ENCODE results near the gene SUGCT.

SUGCT gene

DNA sequence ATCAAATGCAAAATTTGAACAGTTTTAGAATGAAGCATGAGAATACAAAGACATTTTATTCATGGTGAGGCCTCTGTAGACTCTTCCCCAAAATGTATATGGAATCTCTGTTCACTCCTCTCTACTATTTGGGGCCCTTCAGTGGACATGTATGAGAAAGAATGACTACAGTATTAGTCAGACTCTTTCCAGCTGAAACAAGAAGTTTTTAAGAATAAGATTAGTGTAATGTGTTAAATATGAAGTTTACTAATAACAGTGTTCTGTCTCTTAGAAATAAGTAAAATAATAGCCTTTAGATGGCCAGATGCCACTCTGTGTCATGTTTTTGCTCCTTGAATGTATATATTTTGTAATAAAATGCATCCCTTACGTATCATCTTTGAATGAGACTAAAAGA lies 585.6 kb downstream of the SUGCT start:
- no peaks in the 10 kb centered on the region; the same call in 1 of the 2 replicates for H3K4me1 ChIP-seq (ENCODE audit: control insufficient read depth, insufficient read depth, low read length)
- CTCF ChIA-PET: interaction anchor here (1.2 kb wide), 1 partner anchor 25 kb away, joined by 3 read pairs; no protein-coding TSS in a partner anchor
- no peaks in the 10 kb centered on the region for H3K36me3 ChIP-seq (ENCODE audit: control insufficient read depth in 2 of 2, insufficient read depth in 1 of 2, low read length in 2 of 2)
- POLR2A ChIA-PET: no interaction called here
- H3K4me3 ChIP-seq (ENCODE audit: low read depth, low read length): no peak overlapping the region
- TF ChIP-seq GLIS1 (tag by site-specific recombination; IDR thresholded peaks at IDR 0.05) (no peak), ZNF785 (tag by site-specific recombination; IDR thresholded peaks at IDR 0.05) (no peak), ZNF138 (tag by site-specific recombination; IDR thresholded peaks at IDR 0.05; ENCODE audit: borderline replicate concordance) (no peak), SP2 (tag by site-specific recombination; IDR thresholded peaks at IDR 0.05) (no peak), ZNF133 (tag by site-specific recombination; IDR thresholded peaks at IDR 0.05) (no peak), ZBTB7A (tag by site-specific recombination; IDR thresholded peaks at IDR 0.05; ENCODE audit: low read depth) (no peak), SCRT1 (tag by site-specific recombination; IDR thresholded peaks at IDR 0.05; ENCODE audit: borderline replicate concordance) (no peak), WT1 (tag by site-specific recombination; IDR thresholded peaks at IDR 0.05) (no peak), ZNF747 (tag by site-specific recombination; IDR thresholded peaks at IDR 0.05) (no peak), ZNF624 (tag by site-specific recombination; IDR thresholded peaks at IDR 0.05) (no peak), ZSCAN23 (tag by site-specific recombination; IDR thresholded peaks at IDR 0.05) (no peak), EGR2 (tag by site-specific recombination; IDR thresholded peaks at IDR 0.05; ENCODE audit: low read depth) (no peak), YY1 (tag by site-specific recombination; IDR thresholded peaks at IDR 0.05) (no peak)
- TF ChIP-seq, protein P1, sequence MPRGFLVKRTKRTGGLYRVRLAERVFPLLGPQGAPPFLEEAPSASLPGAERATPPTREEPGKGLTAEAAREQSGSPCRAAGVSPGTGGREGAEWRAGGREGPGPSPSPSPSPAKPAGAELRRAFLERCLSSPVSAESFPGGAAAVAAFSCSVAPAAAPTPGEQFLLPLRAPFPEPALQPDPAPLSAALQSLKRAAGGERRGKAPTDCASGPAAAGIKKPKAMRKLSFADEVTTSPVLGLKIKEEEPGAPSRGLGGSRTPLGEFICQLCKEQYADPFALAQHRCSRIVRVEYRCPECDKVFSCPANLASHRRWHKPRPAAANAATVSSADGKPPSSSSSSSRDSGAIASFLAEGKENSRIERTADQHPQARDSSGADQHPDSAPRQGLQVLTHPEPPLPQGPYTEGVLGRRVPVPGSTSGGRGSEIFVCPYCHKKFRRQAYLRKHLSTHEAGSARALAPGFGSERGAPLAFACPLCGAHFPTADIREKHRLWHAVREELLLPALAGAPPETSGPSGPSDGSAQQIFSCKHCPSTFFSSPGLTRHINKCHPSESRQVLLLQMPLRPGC (tag by site-specific recombination; IDR thresholded peaks at IDR 0.05): no peak
- TF ChIP-seq, protein P2, sequence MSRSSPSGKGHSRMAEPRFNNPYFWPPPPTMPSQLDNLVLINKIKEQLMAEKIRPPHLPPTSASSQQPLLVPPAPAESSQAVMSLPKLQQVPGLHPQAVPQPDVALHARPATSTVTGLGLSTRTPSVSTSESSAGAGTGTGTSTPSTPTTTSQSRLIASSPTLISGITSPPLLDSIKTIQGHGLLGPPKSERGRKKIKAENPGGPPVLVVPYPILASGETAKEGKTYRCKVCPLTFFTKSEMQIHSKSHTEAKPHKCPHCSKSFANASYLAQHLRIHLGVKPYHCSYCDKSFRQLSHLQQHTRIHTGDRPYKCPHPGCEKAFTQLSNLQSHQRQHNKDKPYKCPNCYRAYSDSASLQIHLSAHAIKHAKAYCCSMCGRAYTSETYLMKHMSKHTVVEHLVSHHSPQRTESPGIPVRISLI (tag by site-specific recombination; IDR thresholded peaks at IDR 0.05): no peak
- TF ChIP-seq, protein P3, sequence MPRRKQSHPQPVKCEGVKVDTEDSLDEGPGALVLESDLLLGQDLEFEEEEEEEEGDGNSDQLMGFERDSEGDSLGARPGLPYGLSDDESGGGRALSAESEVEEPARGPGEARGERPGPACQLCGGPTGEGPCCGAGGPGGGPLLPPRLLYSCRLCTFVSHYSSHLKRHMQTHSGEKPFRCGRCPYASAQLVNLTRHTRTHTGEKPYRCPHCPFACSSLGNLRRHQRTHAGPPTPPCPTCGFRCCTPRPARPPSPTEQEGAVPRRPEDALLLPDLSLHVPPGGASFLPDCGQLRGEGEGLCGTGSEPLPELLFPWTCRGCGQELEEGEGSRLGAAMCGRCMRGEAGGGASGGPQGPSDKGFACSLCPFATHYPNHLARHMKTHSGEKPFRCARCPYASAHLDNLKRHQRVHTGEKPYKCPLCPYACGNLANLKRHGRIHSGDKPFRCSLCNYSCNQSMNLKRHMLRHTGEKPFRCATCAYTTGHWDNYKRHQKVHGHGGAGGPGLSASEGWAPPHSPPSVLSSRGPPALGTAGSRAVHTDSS (tag by site-specific recombination; IDR thresholded peaks at IDR 0.05): no peak
- TF ChIP-seq, protein P4, sequence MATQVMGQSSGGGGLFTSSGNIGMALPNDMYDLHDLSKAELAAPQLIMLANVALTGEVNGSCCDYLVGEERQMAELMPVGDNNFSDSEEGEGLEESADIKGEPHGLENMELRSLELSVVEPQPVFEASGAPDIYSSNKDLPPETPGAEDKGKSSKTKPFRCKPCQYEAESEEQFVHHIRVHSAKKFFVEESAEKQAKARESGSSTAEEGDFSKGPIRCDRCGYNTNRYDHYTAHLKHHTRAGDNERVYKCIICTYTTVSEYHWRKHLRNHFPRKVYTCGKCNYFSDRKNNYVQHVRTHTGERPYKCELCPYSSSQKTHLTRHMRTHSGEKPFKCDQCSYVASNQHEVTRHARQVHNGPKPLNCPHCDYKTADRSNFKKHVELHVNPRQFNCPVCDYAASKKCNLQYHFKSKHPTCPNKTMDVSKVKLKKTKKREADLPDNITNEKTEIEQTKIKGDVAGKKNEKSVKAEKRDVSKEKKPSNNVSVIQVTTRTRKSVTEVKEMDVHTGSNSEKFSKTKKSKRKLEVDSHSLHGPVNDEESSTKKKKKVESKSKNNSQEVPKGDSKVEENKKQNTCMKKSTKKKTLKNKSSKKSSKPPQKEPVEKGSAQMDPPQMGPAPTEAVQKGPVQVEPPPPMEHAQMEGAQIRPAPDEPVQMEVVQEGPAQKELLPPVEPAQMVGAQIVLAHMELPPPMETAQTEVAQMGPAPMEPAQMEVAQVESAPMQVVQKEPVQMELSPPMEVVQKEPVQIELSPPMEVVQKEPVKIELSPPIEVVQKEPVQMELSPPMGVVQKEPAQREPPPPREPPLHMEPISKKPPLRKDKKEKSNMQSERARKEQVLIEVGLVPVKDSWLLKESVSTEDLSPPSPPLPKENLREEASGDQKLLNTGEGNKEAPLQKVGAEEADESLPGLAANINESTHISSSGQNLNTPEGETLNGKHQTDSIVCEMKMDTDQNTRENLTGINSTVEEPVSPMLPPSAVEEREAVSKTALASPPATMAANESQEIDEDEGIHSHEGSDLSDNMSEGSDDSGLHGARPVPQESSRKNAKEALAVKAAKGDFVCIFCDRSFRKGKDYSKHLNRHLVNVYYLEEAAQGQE (tag by site-specific recombination; IDR thresholded peaks at IDR 0.05): no peak
- TF ChIP-seq, protein P5, sequence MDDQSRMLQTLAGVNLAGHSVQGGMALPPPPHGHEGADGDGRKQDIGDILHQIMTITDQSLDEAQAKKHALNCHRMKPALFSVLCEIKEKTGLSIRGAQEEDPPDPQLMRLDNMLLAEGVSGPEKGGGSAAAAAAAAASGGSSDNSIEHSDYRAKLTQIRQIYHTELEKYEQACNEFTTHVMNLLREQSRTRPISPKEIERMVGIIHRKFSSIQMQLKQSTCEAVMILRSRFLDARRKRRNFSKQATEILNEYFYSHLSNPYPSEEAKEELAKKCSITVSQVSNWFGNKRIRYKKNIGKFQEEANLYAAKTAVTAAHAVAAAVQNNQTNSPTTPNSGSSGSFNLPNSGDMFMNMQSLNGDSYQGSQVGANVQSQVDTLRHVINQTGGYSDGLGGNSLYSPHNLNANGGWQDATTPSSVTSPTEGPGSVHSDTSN (CRISPR knock-in tag; IDR thresholded peaks at IDR 0.05): no peak
- H3K27ac ChIP-seq (ENCODE audit: extremely low read depth, low read depth, low read length): no peak overlapping the region
- no peaks in the 10 kb centered on the region for H3K9me3 ChIP-seq (ENCODE audit: control insufficient read depth, insufficient read depth, low read depth, low read length)

All from HEK293 (cell line).